ENCODE results near the gene MCC. TPM values are rescaled to one million over a fixed set of nuclear protein-coding genes. Genes with fewer than 3 reads are reported as not detected.
A peak's percentile ranks its signal among the peaks of the same experiment; 100 is the strongest.

Gene MCC
- total RNA-seq, 1 donor from 2014 or later: 2.5 TPM

DNA sequence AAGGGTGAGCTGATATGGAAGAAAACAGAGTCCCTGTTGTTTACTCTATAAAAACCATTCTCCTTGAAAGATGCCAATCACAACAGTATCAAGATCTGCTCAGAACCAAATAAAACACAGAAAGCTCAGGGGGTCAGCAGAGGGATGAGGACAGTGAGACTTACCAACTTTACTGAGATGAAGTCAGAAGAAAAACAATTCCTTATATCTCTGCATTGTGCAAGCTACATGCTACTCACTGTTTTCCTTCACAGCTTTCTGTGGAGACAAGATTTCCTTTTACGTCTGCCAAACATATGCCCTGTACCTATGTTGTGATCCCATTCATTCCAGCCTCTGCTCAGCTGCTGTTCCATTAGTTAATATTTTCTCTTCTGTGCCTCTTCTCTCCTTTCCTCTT, 239.0 kb downstream of the MCC start:
- Histone ChIP-seq H3K9me3 (ENCODE audit: low read depth) (no peaks in the 10 kb centered on the region), H3K9ac (no peak overlapping the region), H3K79me2 (ENCODE audit: low read depth) (no peaks in the 10 kb centered on the region), H3K27me3 (no peaks in the 10 kb centered on the region), H2AFZ (replicated peaks) (no peak overlapping the region), H3K36me3 (no peaks in the 10 kb centered on the region), H3K27ac (no peak overlapping the region), H4K20me1 (ENCODE audit: low read depth) (no peaks in the 10 kb centered on the region), H3K4me2 (no peak overlapping the region), H3K4me3 (no peak overlapping the region), H3F3A (ENCODE audit: low read depth) (peaks cover 5% of the 10 kb centered on the region), H3K4me1 (peaks cover 21% of the 10 kb centered on the region)
- H3K4me1 Mint-ChIP-seq: peaks cover 20% of the 10 kb centered on the region
- no peak overlapping the region for H3K27ac Mint-ChIP-seq
- H3K36me3 Mint-ChIP-seq: peaks cover 2% of the 10 kb centered on the region
- peaks cover 4% of the 10 kb centered on the region for H3K9me3 Mint-ChIP-seq
- H3K4me3 Mint-ChIP-seq: no peak overlapping the region
- no peaks in the 10 kb centered on the region for H3K27me3 Mint-ChIP-seq (ENCODE audit: insufficient read depth, low read depth)
- TF ChIP-seq, protein P1, sequence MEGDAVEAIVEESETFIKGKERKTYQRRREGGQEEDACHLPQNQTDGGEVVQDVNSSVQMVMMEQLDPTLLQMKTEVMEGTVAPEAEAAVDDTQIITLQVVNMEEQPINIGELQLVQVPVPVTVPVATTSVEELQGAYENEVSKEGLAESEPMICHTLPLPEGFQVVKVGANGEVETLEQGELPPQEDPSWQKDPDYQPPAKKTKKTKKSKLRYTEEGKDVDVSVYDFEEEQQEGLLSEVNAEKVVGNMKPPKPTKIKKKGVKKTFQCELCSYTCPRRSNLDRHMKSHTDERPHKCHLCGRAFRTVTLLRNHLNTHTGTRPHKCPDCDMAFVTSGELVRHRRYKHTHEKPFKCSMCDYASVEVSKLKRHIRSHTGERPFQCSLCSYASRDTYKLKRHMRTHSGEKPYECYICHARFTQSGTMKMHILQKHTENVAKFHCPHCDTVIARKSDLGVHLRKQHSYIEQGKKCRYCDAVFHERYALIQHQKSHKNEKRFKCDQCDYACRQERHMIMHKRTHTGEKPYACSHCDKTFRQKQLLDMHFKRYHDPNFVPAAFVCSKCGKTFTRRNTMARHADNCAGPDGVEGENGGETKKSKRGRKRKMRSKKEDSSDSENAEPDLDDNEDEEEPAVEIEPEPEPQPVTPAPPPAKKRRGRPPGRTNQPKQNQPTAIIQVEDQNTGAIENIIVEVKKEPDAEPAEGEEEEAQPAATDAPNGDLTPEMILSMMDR (IDR thresholded peaks at IDR 0.05): no peak
- TF ChIP-seq EZH2 (IDR thresholded peaks at IDR 0.05): no peak
- TF ChIP-seq EZH2phosphoT487 (IDR thresholded peaks at IDR 0.05): no peak
- DNase-seq (ENCODE audit: low spot score): no peak

DNA sequence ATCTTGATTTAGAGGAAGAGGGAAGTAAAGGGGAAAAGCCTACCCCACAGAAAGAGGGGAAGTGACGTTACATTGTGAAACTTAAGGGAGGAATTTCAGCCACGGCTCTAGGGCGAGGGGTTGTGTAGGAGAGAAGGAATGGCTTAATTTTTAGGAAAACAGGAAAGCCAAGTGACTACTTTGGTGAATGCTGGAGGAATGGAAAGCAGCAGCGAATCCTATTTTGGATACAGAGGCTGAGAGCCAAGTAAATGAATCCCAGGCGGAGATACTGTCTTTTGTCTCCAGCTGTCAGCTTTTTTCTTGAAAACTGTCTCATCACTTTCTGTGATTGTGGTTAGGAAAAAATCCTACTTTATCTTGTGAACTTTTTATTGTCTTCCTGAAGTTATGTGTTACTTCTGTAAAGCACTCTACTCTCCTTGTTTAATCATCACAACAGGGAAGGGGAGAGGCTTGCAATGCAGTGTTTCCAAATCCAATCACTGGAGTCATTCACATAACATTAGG, 241.8 kb downstream of the MCC start:
- Mint-ChIP-seq H3K4me1 (peaks cover 20% of the 10 kb centered on the region), H3K4me3 (no peak overlapping the region), H3K27me3 (ENCODE audit: insufficient read depth, low read depth) (no peaks in the 10 kb centered on the region), H3K27ac (no peak overlapping the region), H3K9me3 (peaks cover 5% of the 10 kb centered on the region), H3K36me3 (peaks cover 2% of the 10 kb centered on the region)
- H4K20me1 ChIP-seq (ENCODE audit: low read depth): no peaks in the 10 kb centered on the region
- no peaks in the 10 kb centered on the region for H3K9me3 ChIP-seq (ENCODE audit: low read depth)
- H3K4me2 ChIP-seq: peak overlapping the region; percentile 42
- no peak for DNase-seq (ENCODE audit: low spot score)
- no peaks in the 10 kb centered on the region for H3K36me3 ChIP-seq
- H3K4me3 ChIP-seq: no peak overlapping the region
- peaks cover 5% of the 10 kb centered on the region for H3F3A ChIP-seq (ENCODE audit: low read depth)
- TF ChIP-seq, protein P1 (IDR thresholded peaks at IDR 0.05): no peak
- no peak for TF ChIP-seq EZH2phosphoT487 (IDR thresholded peaks at IDR 0.05)
- H3K9ac ChIP-seq: no peak overlapping the region
- H3K27ac ChIP-seq: no peak overlapping the region
- no peaks in the 10 kb centered on the region for H3K79me2 ChIP-seq (ENCODE audit: low read depth)
- H3K27me3 ChIP-seq: no peaks in the 10 kb centered on the region
- peak overlapping the region; percentile 38 for H2AFZ ChIP-seq (replicated peaks)
- peaks cover 21% of the 10 kb centered on the region for H3K4me1 ChIP-seq

DNA sequence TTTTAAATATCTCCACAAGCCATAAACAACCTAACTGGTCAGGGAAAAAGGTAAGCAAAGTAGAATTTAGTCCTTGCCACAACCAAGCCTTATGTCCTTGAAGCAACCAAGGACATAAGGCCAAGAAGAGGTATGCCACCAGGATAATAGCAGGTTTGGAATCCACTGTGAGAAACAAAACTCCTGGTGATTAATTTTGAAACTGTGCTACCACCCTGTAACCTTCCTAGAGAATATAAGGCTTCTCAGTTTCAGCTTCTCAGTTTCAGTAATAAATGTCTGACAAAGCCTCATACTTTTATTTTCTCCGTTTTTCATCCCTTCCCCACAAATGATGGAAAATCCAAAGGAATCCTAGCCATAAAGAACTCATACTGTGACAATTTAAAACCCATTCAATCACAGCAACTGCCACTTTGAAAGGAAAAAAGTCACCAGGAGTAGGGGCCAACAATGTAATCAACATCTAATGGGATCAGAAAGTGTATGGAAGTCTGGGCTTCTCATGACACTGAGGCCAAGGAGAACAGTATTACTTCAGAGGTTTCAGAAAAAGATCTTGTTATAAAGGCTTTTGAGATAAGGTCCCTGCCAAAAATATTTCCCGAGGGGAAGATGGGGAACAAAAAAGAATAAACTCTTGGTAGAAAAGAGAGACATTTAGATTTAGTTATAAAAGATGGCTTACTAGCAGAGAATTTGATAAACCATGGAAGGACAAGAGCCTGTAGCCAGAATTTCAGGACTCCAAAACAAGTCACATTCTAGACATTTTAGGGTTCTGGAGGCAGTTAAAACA, 242.6 kb downstream of the MCC start:
- no peak overlapping the region for H3K4me3 Mint-ChIP-seq
- peak; percentile 22 for DNase-seq (ENCODE audit: low spot score)

More for the DNA sequence above, 242.6 kb downstream of the MCC start:
- no peaks in the 10 kb centered on the region for H3K36me3 ChIP-seq
- H4K20me1 ChIP-seq (ENCODE audit: low read depth): no peaks in the 10 kb centered on the region
- H3K4me3 ChIP-seq: no peak overlapping the region
- H3K4me1 Mint-ChIP-seq: peaks cover 20% of the 10 kb centered on the region
- H3K4me2 ChIP-seq: peak overlapping the region; percentile 42
- H3K27me3 ChIP-seq: no peaks in the 10 kb centered on the region
- H3K27ac Mint-ChIP-seq: peak overlapping the region; percentile 61
- no peaks in the 10 kb centered on the region for H3K9me3 ChIP-seq (ENCODE audit: low read depth)
- TF ChIP-seq, protein P1 (IDR thresholded peaks at IDR 0.05): no peak
- no peak for TF ChIP-seq EZH2 (IDR thresholded peaks at IDR 0.05)
- no peak for TF ChIP-seq EZH2phosphoT487 (IDR thresholded peaks at IDR 0.05)
- H3K27ac ChIP-seq: no peak overlapping the region
- H3K36me3 Mint-ChIP-seq: peaks cover 2% of the 10 kb centered on the region
- peaks cover 5% of the 10 kb centered on the region for H3F3A ChIP-seq (ENCODE audit: low read depth)
- peaks cover 21% of the 10 kb centered on the region for H3K4me1 ChIP-seq
- no peak overlapping the region for H2AFZ ChIP-seq (replicated peaks)
- H3K9ac ChIP-seq: no peak overlapping the region
- H3K9me3 Mint-ChIP-seq: peaks cover 5% of the 10 kb centered on the region
- H3K79me2 ChIP-seq (ENCODE audit: low read depth): no peaks in the 10 kb centered on the region
- no peaks in the 10 kb centered on the region for H3K27me3 Mint-ChIP-seq (ENCODE audit: insufficient read depth, low read depth)
